K562 (cell line): ENCODE data around the gene TBX22. TPM values are rescaled to one million over a fixed set of nuclear protein-coding genes. Genes with fewer than 3 reads are reported as not detected.

Source experiments
- ATAC-seq: fragments of 200-7000 bp; cut with Tn5 transposase; 3 replicates; pipeline ENCODE4 v1.9.1; 2020; ENCODE audit warnings: moderate library complexity
- BruUV-seq: library from RNA; stranded (reverse); fragments of 400-500 nt; replicated peaks from 2 replicates; lab custom pipeline; 2021; lab: Mats Ljungman, UMichigan
- CTCF ChIA-PET: fragments of 300-600 bp; formaldehyde crosslinking; extraction: SDS; loops from one replicate; lab custom pipeline; 2021; ENCODE audit warnings: low intra/inter-chr PET ratio; lab: Yijun Ruan, JAX
- POLR2A ChIA-PET: fragments of 300-600, 350-650 bp; sonication (Branson Sonifier 250); formaldehyde crosslinking; extraction: SDS; loops from one replicate; lab custom pipeline; 2021; ENCODE audit warnings: antibody characterized with exemption, inconsistent platforms; lab: Yijun Ruan, JAX
- DNase-seq, 4 experiments: peaks; one replicate each; pipeline versions ENCODE4 v3.0.0 to v3.0.0-alpha.2; 2011 to 2018; ENCODE audit warnings: low spot score in 3 of 4, mixed read lengths in 3 of 4; ENCODE audit errors: extremely low read depth in 1 of 4
- FAIRE-seq: peaks from 2 replicates; lab custom pipeline; 2011; peaks lifted over from hg19 to GRCh38; lab: Jason Lieb, UNC
- H2AFZ ChIP-seq: 2 replicates; pipeline ENCODE4 v1.6.0; 2011; ENCODE audit warnings: low read depth, low read length, control low read depth, inconsistent platforms
- H3K27ac ChIP-seq: fragments of 200-600 bp; 3 replicates; pipeline ENCODE4 v1.8.0; 2011; ENCODE audit warnings: low read depth, mild to moderate bottlenecking, control low read depth, inconsistent platforms, low read length, moderate library complexity, mixed read lengths; ENCODE audit errors: extremely low read depth
- H3K27me3 ChIP-seq, 2 experiments: fragments of 300-600 bp in 1 of 2; 2 replicates in 1 of 2; 3 replicates in 1 of 2; pipeline versions ENCODE4 v1.6.0 to v1.8.0; 2011; ENCODE audit warnings: inconsistent platforms in 2 of 2, low read length in 2 of 2, mild to moderate bottlenecking in 1 of 2, mixed read lengths in 1 of 2, moderate library complexity in 1 of 2; ENCODE audit not compliant: control insufficient read depth in 2 of 2, insufficient read depth in 2 of 2
- H3K36me3 ChIP-seq: fragments of 300-600 bp; 3 replicates; pipeline ENCODE4 v1.8.0; 2011; ENCODE audit warnings: mild to moderate bottlenecking, low read length, inconsistent platforms; ENCODE audit not compliant: control insufficient read depth, insufficient read depth
- H3K4me1 ChIP-seq, 2 experiments: fragments of 200-600 bp in 1 of 2; replicated peaks in 1 of 2; 2 replicates in 1 of 2; 3 replicates in 1 of 2; pipeline versions ENCODE4 v1.5.1 to v1.8.0; 2011; ENCODE audit warnings: inconsistent platforms in 2 of 2, low read length in 2 of 2, mild to moderate bottlenecking in 1 of 2, mixed read lengths in 1 of 2, moderate library complexity in 1 of 2; ENCODE audit not compliant: control insufficient read depth in 2 of 2, insufficient read depth in 2 of 2
- H3K4me2 ChIP-seq: 2 replicates; pipeline ENCODE4 v1.6.1; 2011; ENCODE audit warnings: low read length, control low read depth, inconsistent platforms, mixed read lengths; ENCODE audit not compliant: insufficient read depth
- H3K4me3 ChIP-seq: fragments of 200-600 bp; sonication (generic), shearing (Covaris generic); 2 replicates; pipeline ENCODE4 v1.5.1; 2016; ENCODE audit warnings: control low read depth, inconsistent platforms
- H3K79me2 ChIP-seq: fragments of 200-600 bp; 3 replicates; pipeline ENCODE4 v1.8.0; 2011; ENCODE audit warnings: low read length, inconsistent platforms; ENCODE audit not compliant: control insufficient read depth, insufficient read depth
- H3K9ac ChIP-seq, 2 experiments: 2 replicates each; pipeline versions ENCODE4 v1.6.0 to v1.6.1; 2011; ENCODE audit warnings: low read depth in 2 of 2, low read length in 2 of 2, control low read depth in 1 of 2, inconsistent platforms in 1 of 2, mild to moderate bottlenecking in 1 of 2, mixed read lengths in 1 of 2; ENCODE audit not compliant: insufficient read depth in 1 of 2
- H3K9me1 ChIP-seq: one replicate; pipeline ENCODE4 v1.6.0; 2011; ENCODE audit warnings: inconsistent platforms, mild to moderate bottlenecking, low read length, moderate library complexity; ENCODE audit not compliant: control insufficient read depth, insufficient read depth
- H3K9me3 ChIP-seq: replicated peaks from 2 replicates; pipeline ENCODE4 v1.5.1; 2011; ENCODE audit warnings: low read depth, low read length, inconsistent platforms; ENCODE audit not compliant: control insufficient read depth, insufficient read depth
- H4K20me1 ChIP-seq: replicated peaks from 2 replicates; pipeline ENCODE4 v1.6.1; 2011; ENCODE audit warnings: low read length, inconsistent platforms, mixed read lengths; ENCODE audit not compliant: control insufficient read depth, insufficient read depth
- STAT5B ChIP-seq: fragments of 250-450 bp; sonication (Bioruptor Pico); IDR thresholded peaks from 2 replicates; pipeline ENCODE4 v1.8.0; 2021; ENCODE audit warnings: mild to moderate bottlenecking, inconsistent platforms
- ZZZ3 ChIP-seq: fragments of 450-650 bp; IDR thresholded peaks from 2 replicates; pipeline ENCODE4 v1.6.1; 2016; ENCODE audit warnings: antibody characterized with exemption, mild to moderate bottlenecking, moderate library complexity
- WGBS: fragments of 100-300 bp; shearing (Covaris generic); methylation state at CpG from one replicate; pipeline ENCODE4 v1.1.6; 2016; ENCODE audit warnings: low coverage, mixed read lengths; ENCODE audit not compliant: insufficient coverage; ENCODE audit errors: missing lambda C conversion rate; 5-methylcytosine and 5-hydroxymethylcytosine counted together
- in situ Hi-C: fragments of 300-500 bp; cut with MboI; formaldehyde crosslinking; loops from 4 replicates; pipeline ENCODE4 v1.15.0; 2018; ENCODE audit warnings: inconsistent platforms, mixed read lengths
- intact Hi-C: fragments of 100-400 bp; cut with micrococcal nuclease; formaldehyde crosslinking; loops from 2 replicates; pipeline ENCODE4 v1.14.2; 2022
- polyA plus RNA-seq, 8 experiments: library from polyadenylated mRNA; depleted of rRNA in 4 of 8; stranded (reverse) in 5 of 8; unstranded in 3 of 8; fragments of >200 nt; fragmentation: Nextera tagmentation in 2 of 8; fragmentation: Illumina TruSeq in 1 of 8; extraction: Ambion mirVana in 2 of 8; extraction: Trizol in 1 of 8; gene quantifications; 2 replicates each; pipeline versions ENCODE4 v1.2.1 to v1.2.3, GENCODE V29; 2011 to 2014; ENCODE audit warnings: inconsistent platforms in 1 of 8, missing spikeins in 1 of 8
- total RNA-seq, 7 experiments: library from RNA; depleted of rRNA in 6 of 7; stranded (reverse); fragments of >200 nt in 6 of 7; fragmentation: Illumina TruSeq in 2 of 7; extraction: Trizol in 2 of 7; gene quantifications; 2 replicates each; pipeline versions ENCODE4 v1.2.1 to v1.2.3, GENCODE V29; 2011 to 2021; ENCODE audit warnings: low replicate concordance in 1 of 7
- TF ChIP-seq, protein P1 (sequence below): fragments of 250-450 bp; sonication (Bioruptor Pico); IDR thresholded peaks from 2 replicates; pipeline ENCODE4 v1.5.0; 2021; ENCODE audit warnings: mild to moderate bottlenecking, moderate library complexity

TBX22 gene
- total and polyA plus RNA-seq, 9 of the 15 experiments (the other 6 are each of a cell fraction or from before 2014, with no cell fraction given), result not detected

DNA sequence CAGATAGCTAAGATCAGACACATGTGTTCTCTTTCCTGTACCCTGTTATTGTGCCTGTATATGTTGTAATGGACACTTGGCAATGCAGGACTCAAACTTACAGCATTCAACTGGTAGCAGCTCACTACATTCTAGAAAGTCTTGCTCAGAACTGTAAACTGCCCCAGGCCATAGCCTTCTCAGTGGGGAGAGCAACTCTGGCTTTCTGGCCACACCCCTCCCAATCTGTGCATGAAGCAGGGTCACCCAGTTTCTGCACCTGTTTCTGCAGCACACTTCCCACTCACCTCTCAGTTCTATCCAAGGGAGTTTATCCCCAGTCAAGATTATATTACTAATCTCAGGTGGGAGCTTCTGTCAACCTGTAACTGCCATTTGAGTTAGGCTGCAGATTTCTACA is 38.9 kb upstream of the TBX22 start (continued):
- TF ChIP-seq, protein P1, sequence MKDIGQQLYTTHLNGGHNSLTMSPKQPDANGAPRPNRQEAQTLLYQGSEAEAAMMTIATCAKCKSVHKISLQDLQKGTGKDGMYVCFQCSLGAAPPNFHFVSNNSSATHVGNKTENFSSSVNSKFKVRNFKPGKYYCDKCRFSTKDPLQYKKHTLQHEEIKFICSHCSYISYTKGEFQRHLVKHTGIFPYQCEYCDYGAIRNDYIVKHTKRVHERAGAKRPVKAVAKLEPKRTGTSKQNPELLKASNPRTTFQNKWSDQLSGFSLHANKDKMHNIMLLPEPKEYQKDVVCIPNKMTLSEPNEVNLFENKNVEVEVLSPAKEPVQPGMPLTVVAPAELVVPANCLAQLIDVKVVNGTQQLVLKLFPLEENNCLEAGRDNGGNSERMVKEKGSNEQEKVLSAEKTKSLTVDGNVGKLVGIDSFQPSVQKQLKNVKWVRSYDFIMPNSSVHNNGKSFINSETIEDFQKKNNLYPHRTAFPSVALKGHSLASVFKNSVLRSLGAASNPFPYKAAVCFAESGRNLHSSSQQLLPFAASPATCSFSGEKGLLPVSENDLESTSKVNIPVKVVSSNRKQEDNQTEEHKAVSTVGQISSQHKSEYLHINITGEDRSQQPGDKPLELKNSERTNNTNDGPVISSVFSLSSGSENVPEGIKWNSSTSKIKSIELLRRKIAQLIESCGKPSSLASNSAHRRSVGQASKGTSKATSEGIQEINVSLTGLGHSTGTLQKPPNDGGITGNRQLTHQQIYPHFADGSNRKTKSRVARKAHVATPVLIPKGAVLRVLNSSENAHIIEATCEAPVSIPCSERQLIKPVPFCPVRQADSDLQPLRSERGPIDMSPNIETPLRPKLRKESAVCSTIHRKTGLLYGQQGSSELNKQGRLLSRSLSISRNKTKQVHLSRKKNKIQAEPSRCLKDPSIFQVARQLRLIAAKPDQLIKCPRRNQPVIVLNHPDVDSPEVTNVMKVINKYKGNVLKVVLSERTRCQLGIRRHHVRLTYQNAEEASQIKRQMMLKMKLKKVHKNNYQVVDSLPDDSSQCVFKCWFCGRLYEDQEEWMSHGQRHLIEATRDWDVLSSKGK, result no peak
- TF ChIP-seq ZZZ3 (no peak), STAT5B (no peak)

DNA sequence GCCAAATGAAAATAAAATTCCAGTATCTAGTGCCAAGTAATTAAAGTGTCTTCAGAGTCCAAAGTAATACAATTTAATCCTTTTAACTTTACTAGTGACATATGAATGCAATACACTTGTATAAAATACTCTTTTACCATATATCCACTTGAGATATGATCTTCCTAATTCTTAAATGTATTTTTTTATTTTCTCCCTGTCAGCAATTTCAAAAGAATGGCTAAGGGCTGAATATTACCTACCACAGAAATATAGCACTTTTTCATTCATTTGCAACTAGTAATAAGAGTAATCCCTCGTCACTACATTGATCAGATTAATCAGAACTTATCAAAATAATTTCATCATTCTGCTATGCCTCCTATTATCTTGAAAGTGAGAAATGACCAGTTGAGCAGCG is 10.1 kb upstream of the TBX22 start:
- Histone ChIP-seq H3K4me3 (no peak overlapping the region), H3K27ac (no peak overlapping the region), H3K9me3 (no peaks in the 10 kb centered on the region), H3K36me3 (no peaks in the 10 kb centered on the region), H3K79me2 (no peaks in the 10 kb centered on the region), H3K9me1 (no peaks in the 10 kb centered on the region), H3K9ac (no peak overlapping the region), H2AFZ (no peak overlapping the region), H3K27me3 (no peaks in the 10 kb centered on the region), H3K4me2 (no peak overlapping the region), H4K20me1 (no peaks in the 10 kb centered on the region), H3K4me1 (no peaks in the 10 kb centered on the region)
- no peak for TF ChIP-seq STAT5B
- POLR2A ChIA-PET, result no interaction called here
- no peak for ATAC-seq
- CTCF ChIA-PET, result no interaction called here
- in situ Hi-C loops (no loop called here), intact Hi-C loops (no loop called here)
- no TSS peak for BruUV-seq
- no peak for DNase-seq
- FAIRE-seq, result no peak
- WGBS, result 0% methylated on average over 2 of the region's 2 CpGs
